ENCODE measurements around the gene BHLHE40. TPM values are rescaled to one million over a fixed set of nuclear protein-coding genes. Genes with fewer than 3 reads are reported as not detected.

The BHLHE40 gene
- total and polyA plus RNA-seq, 10 of the 15 experiments (the other 5 are each of a cell fraction or from before 2014, with no cell fraction given): 25.2 to 106 (median 51.4) TPM

DNA sequence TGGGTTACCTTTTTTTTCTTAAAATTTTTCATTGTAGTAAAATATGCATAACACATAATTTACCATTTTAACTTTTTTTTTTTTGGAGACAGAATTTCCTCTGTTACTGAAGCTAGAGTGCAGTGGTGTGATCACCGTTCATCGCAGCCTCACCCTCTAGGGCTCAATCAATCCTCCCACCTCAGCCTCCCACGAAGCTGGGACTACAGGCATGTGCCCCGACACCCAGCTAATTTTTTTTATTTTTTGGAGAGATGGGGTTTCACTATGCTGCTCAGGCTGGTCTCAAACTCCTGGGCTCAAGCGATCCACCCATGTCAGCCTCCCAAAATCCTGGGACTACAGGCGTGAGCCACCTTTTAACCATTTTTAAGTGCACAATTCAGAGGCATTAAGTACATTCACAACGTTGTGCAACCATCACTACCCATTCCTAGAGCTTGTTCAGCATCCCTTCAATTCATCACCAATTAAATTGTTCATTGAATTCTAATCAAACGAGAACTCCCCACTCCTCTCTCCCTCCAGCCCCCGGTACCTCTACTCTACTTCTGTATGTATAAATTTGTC, 44.6 kb downstream of the BHLHE40 start:
- ChIA-PET CTCF (interaction anchor here (0.6 to 7.5 kb wide), 17 partner anchors 11 to 1784 kb away, joined by 3 to 63 read pairs (median 8); no protein-coding TSS in a partner anchor), SMC1A (ENCODE audit: uncharacterized antibody, unreplicated experiment) (interaction anchor here (0.7 to 10.0 kb wide), 19 partner anchors 9 to 307 kb away, joined by 3 to 163 read pairs (median 7); partner anchors contain the start of gene BHLHE40), RAD21 (ENCODE audit: unreplicated experiment) (interaction anchor here (0.5 to 10.7 kb wide), 14 partner anchors 9 to 520 kb away, joined by 3 to 194 read pairs (median 6); partner anchors contain the start of gene BHLHE40), POLR2A (interaction anchor here (0.6 to 8.5 kb wide), 13 partner anchors 12 to 1936 kb away, joined by 3 to 94 read pairs (median 4); partner anchors contain the start of gene BHLHE40)
- H3K9me3 ChIP-seq (replicated peaks; ENCODE audit: control insufficient read depth, insufficient read depth, low read length): peaks cover 2% of the 10 kb centered on the region; the same call in 2 of the 3 replicates
- H3K36me3 ChIP-seq (ENCODE audit: control insufficient read depth in 2 of 2, insufficient read depth in 2 of 2, low read length in 1 of 2): no peaks in the 10 kb centered on the region
- 96% methylated on average over 9 of the region's 9 CpGs for WGBS (ENCODE audit: insufficient coverage, insufficient replicate concordance, low lambda C conversion rate, missing lambda C conversion rate)
- H3K27ac ChIP-seq (ENCODE audit: control insufficient read depth, insufficient read depth): no peak overlapping the region
- H3K4me1 ChIP-seq (ENCODE audit: control insufficient read depth, insufficient read depth, low read length): peaks cover 42% of the 10 kb centered on the region
- 0 out of 2 replicates have a peak, but pooled peaks have one; percentile 2 for TF ChIP-seq ZNF687 (IDR thresholded peaks at IDR 0.05)
- TF ChIP-seq, protein P1, sequence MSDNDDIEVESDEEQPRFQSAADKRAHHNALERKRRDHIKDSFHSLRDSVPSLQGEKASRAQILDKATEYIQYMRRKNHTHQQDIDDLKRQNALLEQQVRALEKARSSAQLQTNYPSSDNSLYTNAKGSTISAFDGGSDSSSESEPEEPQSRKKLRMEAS (IDR thresholded peaks at IDR 0.05; ENCODE audit: low read depth, low read length): no peak
- intact Hi-C loops (cut with micrococcal nuclease; ENCODE audit: unreplicated experiment): loop anchor here (2.0 kb wide), 1 partner anchor 17 kb away; no protein-coding TSS in a partner anchor
- H3K4me3 ChIP-seq: no peak overlapping the region
- no peak overlapping the region for H3K9ac ChIP-seq (ENCODE audit: control insufficient read depth, insufficient read depth, low read length)
- H3K4me2 ChIP-seq (ENCODE audit: control insufficient read depth, insufficient read depth): no peak overlapping the region
- no peak for ATAC-seq
- in situ Hi-C loops (cut with MboI): no loop called here
- no peaks in the 10 kb centered on the region for H4K20me1 ChIP-seq (ENCODE audit: control insufficient read depth, insufficient read depth)
- no peak for DNase-seq (ENCODE audit: low read depth, low spot score)
- H2AFZ ChIP-seq (ENCODE audit: control insufficient read depth, low read depth, low read length): no peak overlapping the region; the same call in 1 of the 2 replicates
- no peaks in the 10 kb centered on the region for H3K27me3 ChIP-seq (replicated peaks in 1 of 2; ENCODE audit: control insufficient read depth in 2 of 2, insufficient read depth in 2 of 2, low read length in 1 of 2)
- no TSS peak for BruUV-seq (replicated peaks)
- FAIRE-seq: no peak
- H3K79me2 ChIP-seq (ENCODE audit: control insufficient read depth, insufficient read depth, low read length): no peaks in the 10 kb centered on the region

Measured in GM12878 (cell line).